Measurements from ENCODE around the gene CCDC116. TPM values are rescaled to one million over a fixed set of nuclear protein-coding genes. Genes with fewer than 3 reads are reported as not detected.

The CCDC116 gene
- polyA plus RNA-seq, 4 donors, result 0.18 to 0.91 (median 0.42) TPM

- no peak for DNase-seq (ENCODE audit: low read depth in 4 of 4, low spot score in 3 of 4)
Measured at GRCh38 chr22:21650280-21650679, 17.7 kb downstream of the CCDC116 start.

DNA sequence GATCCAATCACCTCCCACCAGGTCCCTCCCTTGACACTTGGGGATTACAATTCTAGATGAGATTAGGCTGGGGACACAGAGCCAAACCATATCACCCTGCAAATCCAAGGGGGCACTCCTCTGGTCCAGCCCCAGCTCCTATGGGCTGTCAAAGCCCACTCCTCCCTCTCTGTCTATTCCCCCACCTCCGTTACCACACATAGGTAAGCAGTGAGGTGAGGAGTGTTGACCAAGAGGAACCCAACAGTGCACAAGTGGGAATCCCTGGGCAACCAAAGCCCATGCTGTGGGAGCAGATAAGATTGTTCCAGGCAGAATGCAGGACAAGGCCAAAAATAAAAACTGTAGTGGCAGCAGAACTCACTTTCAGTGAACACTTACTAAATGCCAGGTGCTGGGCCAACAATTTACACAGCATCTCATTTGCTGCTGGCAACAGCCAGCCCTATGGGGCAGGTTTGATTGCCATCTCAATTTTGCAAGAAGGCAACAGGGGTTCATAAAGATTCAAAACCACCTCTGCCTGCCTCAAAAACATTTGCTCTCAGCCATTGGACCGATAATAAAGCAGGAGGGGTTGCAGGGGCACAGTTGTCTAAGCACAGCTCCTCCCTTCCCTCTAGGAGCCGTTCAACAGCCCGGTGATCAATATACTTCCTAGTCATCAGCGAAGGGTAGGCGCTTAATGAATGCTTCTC, 18.4 kb downstream of the CCDC116 start:
- DNase-seq (ENCODE audit: low read depth in 4 of 4, low spot score in 3 of 4), result no peak

DNA sequence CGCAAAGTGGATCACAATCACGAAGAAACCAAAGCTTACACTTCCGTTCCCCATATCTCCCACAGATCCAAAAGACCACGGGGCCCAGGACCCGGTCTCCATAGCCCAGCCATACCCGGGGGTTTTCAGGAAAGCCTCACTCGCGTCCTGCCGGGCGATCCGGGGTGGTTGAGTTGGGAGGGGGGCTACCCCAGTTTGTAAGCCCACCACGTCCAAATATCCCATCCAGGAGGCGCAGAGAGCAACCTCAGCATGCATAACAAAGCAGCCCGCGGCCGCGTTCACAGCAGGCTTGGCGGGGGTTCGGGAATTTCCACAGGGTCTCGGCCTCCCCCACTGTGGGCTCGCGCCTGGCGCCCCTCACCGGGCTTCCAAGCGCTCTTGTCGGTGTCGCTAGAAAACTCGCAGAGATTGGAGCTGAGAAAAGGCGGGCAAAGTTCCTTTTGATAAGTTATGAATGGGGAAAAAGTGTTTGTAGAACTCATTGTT, 19.0 kb downstream of the CCDC116 start:
- no peak for DNase-seq (ENCODE audit: low read depth in 4 of 4, low spot score in 3 of 4)

DNA sequence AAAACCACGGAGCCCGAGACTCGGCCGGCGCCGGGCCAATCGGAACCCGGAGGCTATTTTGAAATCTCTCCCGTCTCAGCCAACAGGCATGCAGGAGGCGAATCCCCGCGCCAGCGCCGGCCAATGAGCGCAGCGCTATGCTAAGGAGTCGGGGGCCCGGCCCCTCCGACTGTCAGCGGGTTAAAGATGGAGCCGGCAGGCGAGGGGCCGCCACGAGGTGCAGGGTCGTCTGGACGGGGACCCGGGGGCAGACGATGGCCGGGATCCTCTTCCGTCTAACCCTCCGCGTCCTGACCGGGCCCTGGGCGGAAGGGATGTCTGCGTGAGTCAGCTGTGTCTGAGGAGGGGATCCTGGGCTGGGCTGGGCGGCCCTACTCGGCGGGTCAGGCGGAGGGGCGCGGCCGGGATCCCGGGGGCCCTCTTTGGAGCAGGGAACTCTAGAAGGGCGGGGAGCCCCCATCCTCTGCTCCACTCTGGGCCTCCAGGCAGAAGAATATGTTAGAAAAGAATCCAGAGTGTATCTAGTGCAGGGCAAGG, 19.5 kb downstream of the CCDC116 start:
- peak in 3 of 4 donors; percentile 74 to 83 (median 78) for DNase-seq (ENCODE audit: low read depth in 4 of 4, low spot score in 3 of 4)

GRCh38 chr22:21652547-21653545, 20.3 kb downstream of the CCDC116 start:
- no peak for DNase-seq (ENCODE audit: low read depth in 4 of 4, low spot score in 3 of 4)

DNA sequence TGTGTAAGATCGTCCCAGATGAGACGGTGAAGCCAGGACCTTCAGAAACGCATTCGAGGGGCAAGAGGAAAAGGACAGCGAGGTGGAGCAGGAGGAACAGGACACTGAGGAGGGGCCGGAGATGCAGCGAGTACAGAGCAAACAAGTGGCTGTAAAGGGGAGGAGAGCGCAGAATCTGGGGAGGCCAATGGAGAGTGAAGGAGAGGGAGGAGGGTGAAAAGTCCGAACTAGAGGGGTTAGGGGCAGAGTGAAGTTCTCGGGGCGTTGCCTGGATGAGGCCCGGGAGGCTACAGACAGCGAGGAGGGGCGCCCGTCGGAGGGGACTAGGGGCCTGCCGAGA, 24.4 kb downstream of the CCDC116 start:
- no peak for DNase-seq (ENCODE audit: low read depth in 4 of 4, low spot score in 3 of 4)

GRCh38 chr22:21657360-21658032, 24.9 kb downstream of the CCDC116 start:
- DNase-seq (ENCODE audit: low read depth in 4 of 4, low spot score in 3 of 4), result no peak

DNA sequence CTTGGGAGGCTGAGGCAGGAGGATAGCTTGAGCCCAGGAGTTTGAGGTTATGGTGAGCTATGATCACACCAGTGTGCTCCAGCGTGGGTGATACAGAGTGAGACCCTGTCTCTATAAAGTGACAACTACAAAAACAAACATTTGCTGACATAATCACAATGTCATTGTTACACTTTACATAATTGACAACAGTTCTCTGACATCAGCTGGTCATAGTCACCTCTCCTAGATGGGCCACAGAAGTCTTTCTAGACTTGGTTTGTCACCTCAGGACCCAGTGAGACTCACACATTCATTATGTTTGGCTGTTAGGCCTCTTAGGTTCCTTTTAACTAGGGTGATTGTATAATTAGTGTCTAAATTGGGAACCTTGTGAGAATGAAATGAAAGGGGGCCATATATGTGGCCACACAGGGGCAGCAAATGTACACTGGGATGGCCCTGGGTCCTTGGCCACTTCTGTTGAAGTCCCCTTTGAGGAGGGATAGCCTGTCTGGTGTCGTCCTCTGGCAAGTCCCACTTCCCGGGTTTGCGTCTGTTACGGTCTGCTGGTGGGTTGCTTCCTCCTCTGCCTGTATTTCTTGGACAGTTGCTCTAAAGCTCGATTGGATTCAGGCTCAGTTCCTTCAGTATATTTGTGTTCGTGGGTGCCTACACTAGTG, 27.4 kb downstream of the CCDC116 start:
- no peak for DNase-seq (ENCODE audit: low read depth in 4 of 4, low spot score in 3 of 4)

DNA sequence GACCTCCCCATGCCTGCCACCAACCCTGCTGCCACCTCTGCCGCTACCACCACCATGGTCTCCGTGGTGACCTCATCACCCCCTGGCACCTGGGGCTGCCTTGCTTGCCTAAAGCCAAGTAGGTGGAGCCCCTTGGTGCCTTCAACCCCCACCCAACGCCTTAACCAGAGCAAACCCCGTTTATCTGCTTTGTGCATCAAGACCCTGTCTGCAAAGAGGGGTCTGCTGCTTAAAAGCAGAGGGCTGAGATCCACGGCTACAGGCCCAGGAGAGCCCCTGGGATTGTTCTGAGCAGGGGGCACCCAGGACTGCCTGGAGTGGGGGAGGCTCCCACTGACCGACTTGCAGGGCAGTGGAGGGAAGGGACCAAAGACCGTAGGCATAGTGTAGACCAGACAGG, 28.3 kb downstream of the CCDC116 start:
- DNase-seq (ENCODE audit: low read depth in 4 of 4, low spot score in 3 of 4), result no peak

DNA sequence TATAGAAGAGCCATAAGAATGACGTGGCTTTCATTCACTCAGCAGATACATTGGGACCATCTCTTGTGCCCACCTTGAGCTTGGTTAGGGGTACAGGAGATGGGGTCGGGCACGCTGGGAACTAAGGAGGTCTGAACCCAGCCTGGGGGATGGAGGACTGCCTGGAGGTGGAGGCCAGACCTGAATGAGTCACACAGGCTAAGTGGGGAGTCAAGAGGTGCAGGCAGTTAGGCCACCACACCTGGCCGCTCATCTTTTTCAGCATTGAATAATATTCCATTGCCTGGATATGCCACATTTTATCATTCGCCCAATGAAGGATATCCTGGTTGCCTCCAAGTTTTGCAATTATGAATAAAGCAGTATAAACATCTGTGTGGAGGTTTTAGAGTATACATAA, 29.4 kb downstream of the CCDC116 start:
- DNase-seq (ENCODE audit: low read depth in 4 of 4, low spot score in 3 of 4), result no peak

DNA sequence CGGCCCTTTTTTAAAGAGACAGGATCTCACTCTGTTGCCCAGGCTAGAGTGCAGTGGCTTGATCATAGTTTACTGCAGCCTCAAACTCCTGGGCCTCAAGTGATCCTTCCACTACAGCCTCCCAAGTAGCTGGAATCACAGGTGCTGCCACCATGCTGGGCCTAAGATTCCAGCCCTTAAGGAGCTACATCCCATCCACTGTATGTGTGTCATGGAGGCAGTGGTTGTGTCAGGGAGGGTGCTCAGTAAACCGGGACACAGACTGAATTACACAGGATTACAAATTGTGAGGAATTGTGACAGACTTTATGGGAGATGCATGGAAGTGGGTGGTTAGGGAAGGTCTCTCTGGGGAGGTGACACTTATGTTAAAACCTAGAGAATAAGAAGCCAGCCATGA, 31.2 kb downstream of the CCDC116 start:
- DNase-seq (ENCODE audit: low read depth in 4 of 4, low spot score in 3 of 4), result no peak

DNA sequence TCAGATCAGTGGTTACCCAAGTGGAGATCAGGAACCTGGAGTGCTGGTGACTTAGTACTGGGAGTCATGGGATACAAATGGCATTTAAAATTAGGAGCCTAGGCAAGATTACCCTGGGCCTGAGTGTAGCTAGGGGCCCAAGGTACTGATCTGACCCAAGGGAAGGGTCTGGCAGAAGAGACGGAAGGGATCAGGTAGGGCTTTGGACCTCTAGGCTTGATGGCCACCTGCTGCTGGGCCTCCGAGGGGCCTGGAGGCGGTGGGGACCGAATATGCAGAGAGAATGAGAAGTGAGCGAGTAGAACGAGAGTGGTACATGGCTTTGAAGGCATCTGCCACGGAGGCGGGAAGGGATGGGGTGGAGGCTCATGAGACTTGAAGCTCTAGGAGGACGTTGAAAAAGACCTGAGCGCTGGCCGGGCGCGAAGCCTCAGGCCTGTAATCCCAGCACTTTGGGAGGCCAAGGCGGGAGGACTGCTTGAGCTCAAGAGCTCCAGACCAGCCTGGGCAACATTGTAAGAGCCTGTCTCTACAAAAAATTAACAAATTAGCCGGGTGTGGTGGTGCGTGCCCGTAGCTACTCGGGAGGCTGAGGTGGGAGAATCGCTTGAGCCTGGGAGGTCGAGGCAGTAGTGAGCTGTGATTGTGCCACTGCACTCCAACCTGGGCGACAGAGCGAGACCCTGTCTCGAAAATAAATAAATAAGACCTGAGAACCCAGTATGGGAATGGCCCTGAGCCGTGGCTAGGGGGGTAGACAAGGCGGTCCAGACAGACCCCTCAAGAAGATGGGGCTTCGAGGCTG, 32.7 kb downstream of the CCDC116 start:
- no peak for DNase-seq (ENCODE audit: low read depth in 4 of 4, low spot score in 3 of 4)

GRCh38 chr22:21666786-21667185, 34.2 kb downstream of the CCDC116 start:
- no peak for DNase-seq (ENCODE audit: low read depth in 4 of 4, low spot score in 3 of 4)

GRCh38 chr22:21669026-21669425, 36.5 kb downstream of the CCDC116 start:
- no peak for DNase-seq (ENCODE audit: low read depth in 4 of 4, low spot score in 3 of 4)

- DNase-seq (ENCODE audit: low read depth in 4 of 4, low spot score in 3 of 4), result no peak
Measured at GRCh38 chr22:21672107-21672629, 39.6 kb downstream of the CCDC116 start.

DNA sequence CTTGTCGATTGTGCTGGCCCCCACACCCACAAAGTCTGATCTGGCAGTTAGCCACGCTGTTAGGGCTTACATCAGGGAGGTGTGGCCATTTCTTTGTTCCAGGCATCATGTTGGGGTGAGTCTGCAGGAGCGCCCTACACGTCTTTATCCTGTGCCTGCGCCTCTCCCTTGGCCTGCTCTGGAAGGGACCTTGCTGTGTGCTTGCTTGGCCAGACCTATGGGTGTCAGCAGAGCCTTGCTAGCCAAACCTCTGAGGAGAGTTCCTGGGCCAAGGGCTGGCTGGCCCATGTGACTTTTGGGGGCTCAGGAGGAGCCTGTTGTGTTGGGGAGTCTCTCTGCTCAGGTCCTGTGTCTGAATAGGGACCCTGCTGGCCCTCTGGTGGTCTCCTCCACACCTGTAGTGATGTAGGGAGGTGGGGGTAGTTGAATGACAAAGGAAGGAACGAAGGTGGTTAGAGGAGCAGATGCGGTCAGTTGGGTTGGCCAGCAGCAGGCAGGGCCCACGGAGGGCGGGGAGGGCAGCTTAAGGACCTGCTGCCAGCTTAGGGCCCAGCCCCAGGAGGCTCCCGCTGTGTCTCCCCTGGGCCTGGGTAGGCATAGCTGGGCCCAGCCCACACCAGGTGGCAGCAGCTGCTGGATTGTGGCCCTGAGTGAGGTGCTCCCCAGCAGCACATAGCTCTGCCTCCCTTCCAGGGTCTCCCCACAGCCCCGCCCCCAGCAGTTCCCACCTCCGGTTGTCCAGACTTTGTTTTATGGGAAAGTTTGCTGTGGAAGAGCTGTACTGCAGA, 41.2 kb downstream of the CCDC116 start:
- no peak for DNase-seq (ENCODE audit: low read depth in 4 of 4, low spot score in 3 of 4)

- DNase-seq (ENCODE audit: low read depth in 4 of 4, low spot score in 3 of 4), result no peak
Measured at GRCh38 chr22:21674638-21675245, 42.2 kb downstream of the CCDC116 start.
